H1 (cell line): ENCODE results near the gene CCDC184.

Source experiments
- CHD7 ChIP-seq: fragments of 300-600 bp; sonication (generic); IDR thresholded peaks from 2 replicates; pipeline ENCODE4 v1.7.1; 2012; ENCODE audit warnings: low read length, moderate library complexity, mild to moderate bottlenecking, inconsistent platforms; ENCODE audit not compliant: insufficient replicate concordance
- CTBP2 ChIP-seq: IDR thresholded peaks from 2 replicates; pipeline ENCODE4 v1.7.0; 2011; ENCODE audit warnings: borderline replicate concordance, mild to moderate bottlenecking, moderate library complexity, mixed read lengths, low read length; ENCODE audit not compliant: insufficient read depth, insufficient read length
- CTCF ChIP-seq, 3 experiments: IDR thresholded peaks; 1 replicate in 2 of 3; 2 replicates in 1 of 3; pipeline versions ENCODE4 v1.5.1 to v1.6.1; 2011; ENCODE audit warnings: low read length in 3 of 3, mild to moderate bottlenecking in 3 of 3, inconsistent platforms in 2 of 3, low read depth in 1 of 3, moderate library complexity in 1 of 3; ENCODE audit not compliant: insufficient read depth in 1 of 3; ENCODE audit errors: control extremely low read depth in 1 of 3
- EZH2 ChIP-seq: fragments of 200-600 bp; sonication (generic); IDR thresholded peaks from 2 replicates; pipeline ENCODE4 v1.7.1; 2012; ENCODE audit warnings: low read depth, mild to moderate bottlenecking, moderate library complexity, low read length, inconsistent platforms; ENCODE audit not compliant: severe bottlenecking
- GABPA ChIP-seq: IDR thresholded peaks from 2 replicates; pipeline ENCODE4 v1.6.1; 2011; ENCODE audit warnings: mild to moderate bottlenecking, low read length, moderate library complexity, borderline replicate concordance; ENCODE audit not compliant: insufficient read depth
- JUN ChIP-seq: IDR thresholded peaks from 2 replicates; pipeline ENCODE4 v1.6.1; 2011; ENCODE audit warnings: low read depth, mild to moderate bottlenecking, improper control_type of control experiment, low read length
- JUND ChIP-seq: IDR thresholded peaks from 2 replicates; pipeline ENCODE4 v1.6.1; 2011; ENCODE audit warnings: mild to moderate bottlenecking, improper control_type of control experiment, low read length
- POLR2A ChIP-seq, 2 experiments: IDR thresholded peaks; 1 replicate in 1 of 2; 2 replicates in 1 of 2; pipeline ENCODE4 v1.6.1; 2011; ENCODE audit warnings: low read depth in 2 of 2, low read length in 2 of 2, mild to moderate bottlenecking in 2 of 2; ENCODE audit errors: control extremely low read depth in 1 of 2
- RAD21 ChIP-seq, 2 experiments: IDR thresholded peaks in 1 of 2; conservative IDR thresholded peaks in 1 of 2; 2 replicates each; pipeline ENCODE4 v1.6.1; 2011; ENCODE audit warnings: low read depth in 2 of 2, low read length in 2 of 2, improper control_type of control experiment in 1 of 2, inconsistent platforms in 1 of 2, mild to moderate bottlenecking in 1 of 2, moderate library complexity in 1 of 2
- RBBP5 ChIP-seq: IDR thresholded peaks from 2 replicates; pipeline ENCODE4 v1.7.1; 2012; ENCODE audit warnings: low read depth, mild to moderate bottlenecking, inconsistent platforms, low read length, moderate library complexity, borderline replicate concordance
- SP1 ChIP-seq: IDR thresholded peaks from 2 replicates; pipeline ENCODE4 v1.6.1; 2011; ENCODE audit warnings: low read depth, low read length
- TAF1 ChIP-seq: IDR thresholded peaks from 2 replicates; pipeline ENCODE4 v1.6.1; 2011; ENCODE audit warnings: mild to moderate bottlenecking, low read depth, low read length
- TBP ChIP-seq: IDR thresholded peaks from 2 replicates; pipeline ENCODE4 v1.6.1; 2011; ENCODE audit warnings: low read depth, low read length, improper control_type of control experiment
- TCF12 ChIP-seq: IDR thresholded peaks from 2 replicates; pipeline ENCODE4 v1.6.1; 2011; ENCODE audit warnings: low read depth, mild to moderate bottlenecking, low read length

- TF ChIP-seq RBBP5 (no peak), GABPA (no peak), RAD21 (IDR thresholded peaks at IDR 0.05 in 1 of 2, conservative IDR thresholded peaks at IDR 0.05 in 1 of 2; ENCODE audit: low read depth in 2 of 2, low read length in 2 of 2) (no peak), POLR2A (IDR thresholded peaks at IDR 0.05; ENCODE audit: control extremely low read depth in 1 of 2, low read depth in 2 of 2, low read length in 2 of 2) (no peak), EZH2 (no peak), JUN (no peak), SP1 (no peak), CTCF (IDR thresholded peaks at IDR 0.05; ENCODE audit: control extremely low read depth in 1 of 3, insufficient read depth in 1 of 3, low read depth in 1 of 3, low read length in 3 of 3) (no peak), JUND (no peak), TAF1 (no peak), TBP (no peak), TCF12 (no peak), CHD7 (no peak), CTBP2 (no peak)
Measured at GRCh38 chr12:48216785-48217184, 33.3 kb downstream of the CCDC184 start.
